Osteoblast (primary cell): ENCODE data around the gene DLX4. TPM values are rescaled to one million over a fixed set of nuclear protein-coding genes. Genes with fewer than 3 reads are reported as not detected.
A peak's percentile ranks its signal among the peaks of the same experiment; 100 is the strongest.

Experiments
- DNase-seq: peaks from one replicate; pipeline ENCODE4 v3.0.0; 2011; ENCODE audit warnings: low spot score, mixed read lengths; ENCODE audit not compliant: insufficient read length; ENCODE audit errors: missing footprints
- H2AFZ ChIP-seq: 2 replicates; pipeline ENCODE4 v1.6.0; 2011; ENCODE audit warnings: mild to moderate bottlenecking, low read length
- H3K27ac ChIP-seq: 2 replicates; pipeline ENCODE4 v1.5.1; 2011; ENCODE audit warnings: mild to moderate bottlenecking, low read depth, low read length, moderate library complexity
- H3K27me3 ChIP-seq: 2 replicates; pipeline ENCODE4 v1.6.0; 2012; ENCODE audit warnings: mild to moderate bottlenecking, control low read depth, inconsistent platforms, low read length, moderate library complexity; ENCODE audit not compliant: insufficient read depth
- H3K36me3 ChIP-seq: 2 replicates; pipeline ENCODE4 v1.5.1; 2011; ENCODE audit warnings: mild to moderate bottlenecking, low read length, control low read depth, moderate library complexity; ENCODE audit not compliant: insufficient read depth
- H3K4me1 ChIP-seq: 2 replicates; pipeline ENCODE4 v1.5.1; 2011; ENCODE audit warnings: mild to moderate bottlenecking, low read length, control low read depth, moderate library complexity; ENCODE audit not compliant: insufficient read depth
- H3K4me2 ChIP-seq: 2 replicates; pipeline ENCODE4 v1.6.0; 2011; ENCODE audit warnings: mild to moderate bottlenecking, low read length; ENCODE audit not compliant: insufficient read depth
- H3K4me3 ChIP-seq: fragments of 200-600 bp; sonication (generic); 3 replicates; pipeline ENCODE4 v1.5.1; 2012; ENCODE audit warnings: mild to moderate bottlenecking, low read length, inconsistent platforms; ENCODE audit not compliant: insufficient read depth
- H3K79me2 ChIP-seq: 2 replicates; pipeline ENCODE4 v1.6.0; 2012; ENCODE audit warnings: mild to moderate bottlenecking, low read length, control low read depth, inconsistent platforms; ENCODE audit not compliant: insufficient read depth
- H3K9me3 ChIP-seq: 2 replicates; pipeline ENCODE4 v1.5.1; 2011; ENCODE audit warnings: low read depth, low read length, control low read depth
- H4K20me1 ChIP-seq: 2 replicates; pipeline ENCODE4 v1.6.0; 2012; ENCODE audit warnings: mild to moderate bottlenecking, low read length, control low read depth; ENCODE audit not compliant: insufficient read depth
- CTCF ChIP-seq: IDR thresholded peaks from 2 replicates; pipeline ENCODE4 v1.5.1; 2011; ENCODE audit warnings: mild to moderate bottlenecking, low read depth, low read length, moderate library complexity; ENCODE audit errors: extremely low read depth
- total RNA-seq: library from RNA; depleted of rRNA; stranded (reverse); fragments of >200 nt; gene quantifications from 2 replicates; pipeline ENCODE4 v1.2.3, GENCODE V29; 2012

DLX4 gene
- total RNA-seq, 1 donor = under 0.01 TPM

- Histone ChIP-seq H3K27ac (peak overlapping the region; percentile 8), H4K20me1 (no peaks in the 10 kb centered on the region), H3K79me2 (no peaks in the 10 kb centered on the region), H3K36me3 (no peaks in the 10 kb centered on the region), H3K4me1 (peaks cover 30% of the 10 kb centered on the region), H2AFZ (peak overlapping the region; percentile 79), H3K27me3 (peaks cover 4% of the 10 kb centered on the region), H3K9me3 (no peaks in the 10 kb centered on the region), H3K4me3 (no peak overlapping the region), H3K4me2 (no peak overlapping the region)
- peak; percentile 92 for DNase-seq
- TF ChIP-seq CTCF = no peak
Measured at GRCh38 chr17:49979748-49980479, 10.9 kb downstream of the DLX4 start.

- H3K79me2 ChIP-seq = no peaks in the 10 kb centered on the region
- no peak for TF ChIP-seq CTCF
- no peaks in the 10 kb centered on the region for H3K9me3 ChIP-seq
- H3K27me3 ChIP-seq = no peaks in the 10 kb centered on the region
- peaks cover 30% of the 10 kb centered on the region for H3K4me1 ChIP-seq
- H3K27ac ChIP-seq = no peak overlapping the region
- H3K4me3 ChIP-seq = no peak overlapping the region
- no peaks in the 10 kb centered on the region for H4K20me1 ChIP-seq
- peak; percentile 62 for DNase-seq
- H2AFZ ChIP-seq = no peak overlapping the region
- H3K36me3 ChIP-seq = no peaks in the 10 kb centered on the region
- H3K4me2 ChIP-seq = no peak overlapping the region
Measured at GRCh38 chr17:49980703-49981197, 11.8 kb downstream of the DLX4 start.

- no peak overlapping the region for H2AFZ ChIP-seq
- no peak overlapping the region for H3K4me2 ChIP-seq
- no peak for DNase-seq
- peaks cover 23% of the 10 kb centered on the region for H3K4me1 ChIP-seq
- TF ChIP-seq CTCF = no peak
- no peaks in the 10 kb centered on the region for H3K79me2 ChIP-seq
- no peak overlapping the region for H3K4me3 ChIP-seq
- no peaks in the 10 kb centered on the region for H3K27me3 ChIP-seq
- no peaks in the 10 kb centered on the region for H3K9me3 ChIP-seq
- H4K20me1 ChIP-seq = no peaks in the 10 kb centered on the region
- no peak overlapping the region for H3K27ac ChIP-seq
- no peaks in the 10 kb centered on the region for H3K36me3 ChIP-seq
Measured at GRCh38 chr17:49984283-49984682, 15.3 kb downstream of the DLX4 start.

- Histone ChIP-seq H4K20me1 (no peaks in the 10 kb centered on the region), H3K4me1 (peaks cover 21% of the 10 kb centered on the region), H3K4me2 (no peak overlapping the region), H3K27me3 (no peaks in the 10 kb centered on the region), H3K36me3 (peaks cover 3% of the 10 kb centered on the region), H3K27ac (no peak overlapping the region), H2AFZ (no peak overlapping the region), H3K4me3 (no peak overlapping the region), H3K9me3 (no peaks in the 10 kb centered on the region), H3K79me2 (no peaks in the 10 kb centered on the region)
- no peak for TF ChIP-seq CTCF
- no peak for DNase-seq
Measured at GRCh38 chr17:49984776-49985175, 15.8 kb downstream of the DLX4 start.
